ENCODE data around the gene NR6A1.

DNA sequence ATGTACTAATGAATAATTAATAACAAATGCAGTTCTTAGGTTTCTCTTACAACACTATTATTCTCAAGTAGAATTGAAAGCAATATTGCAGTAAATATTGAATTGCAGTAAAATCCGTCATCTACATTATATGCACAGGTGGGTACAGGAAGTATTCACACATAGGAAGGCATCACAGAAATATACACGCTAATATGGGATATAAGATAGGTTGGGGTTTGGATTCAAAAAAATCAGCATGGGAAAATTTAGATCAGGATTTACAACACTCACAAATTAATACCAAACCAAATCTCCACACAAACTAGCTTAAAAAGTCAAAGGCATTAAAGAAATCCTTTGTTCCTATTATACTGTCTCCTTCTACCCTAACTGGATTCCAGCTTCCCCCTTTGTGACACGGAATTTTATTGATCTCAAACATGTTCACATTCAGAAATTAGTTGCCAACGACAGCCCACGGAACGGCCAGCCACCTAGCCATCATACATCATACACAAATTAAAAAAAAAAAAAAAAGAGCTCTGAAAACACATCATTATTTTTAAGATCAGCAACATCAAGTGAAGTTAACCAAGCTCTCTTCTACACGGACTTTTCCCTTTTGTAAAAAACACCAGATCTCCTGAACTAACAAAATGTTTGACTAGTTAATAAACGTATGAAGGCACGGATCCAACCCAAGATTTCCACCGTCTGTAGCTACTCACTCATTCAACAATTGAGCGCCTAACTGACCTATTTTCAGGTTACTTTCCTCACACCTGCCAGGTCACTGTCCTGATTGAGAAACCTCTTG lies 2.2 kb downstream of the NR6A1 start:
- TF ChIP-seq, protein P1, sequence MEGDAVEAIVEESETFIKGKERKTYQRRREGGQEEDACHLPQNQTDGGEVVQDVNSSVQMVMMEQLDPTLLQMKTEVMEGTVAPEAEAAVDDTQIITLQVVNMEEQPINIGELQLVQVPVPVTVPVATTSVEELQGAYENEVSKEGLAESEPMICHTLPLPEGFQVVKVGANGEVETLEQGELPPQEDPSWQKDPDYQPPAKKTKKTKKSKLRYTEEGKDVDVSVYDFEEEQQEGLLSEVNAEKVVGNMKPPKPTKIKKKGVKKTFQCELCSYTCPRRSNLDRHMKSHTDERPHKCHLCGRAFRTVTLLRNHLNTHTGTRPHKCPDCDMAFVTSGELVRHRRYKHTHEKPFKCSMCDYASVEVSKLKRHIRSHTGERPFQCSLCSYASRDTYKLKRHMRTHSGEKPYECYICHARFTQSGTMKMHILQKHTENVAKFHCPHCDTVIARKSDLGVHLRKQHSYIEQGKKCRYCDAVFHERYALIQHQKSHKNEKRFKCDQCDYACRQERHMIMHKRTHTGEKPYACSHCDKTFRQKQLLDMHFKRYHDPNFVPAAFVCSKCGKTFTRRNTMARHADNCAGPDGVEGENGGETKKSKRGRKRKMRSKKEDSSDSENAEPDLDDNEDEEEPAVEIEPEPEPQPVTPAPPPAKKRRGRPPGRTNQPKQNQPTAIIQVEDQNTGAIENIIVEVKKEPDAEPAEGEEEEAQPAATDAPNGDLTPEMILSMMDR (IDR thresholded peaks at IDR 0.05 in 8 of 11, conservative IDR thresholded peaks at IDR 0.05 in 3 of 11), result no peak
- no peak for TF ChIP-seq POLR2AphosphoS5 (IDR thresholded peaks at IDR 0.05)
- no peak for TF ChIP-seq POLR2A (IDR thresholded peaks at IDR 0.05)
